Measurements from ENCODE around the gene DGKI.

DNA sequence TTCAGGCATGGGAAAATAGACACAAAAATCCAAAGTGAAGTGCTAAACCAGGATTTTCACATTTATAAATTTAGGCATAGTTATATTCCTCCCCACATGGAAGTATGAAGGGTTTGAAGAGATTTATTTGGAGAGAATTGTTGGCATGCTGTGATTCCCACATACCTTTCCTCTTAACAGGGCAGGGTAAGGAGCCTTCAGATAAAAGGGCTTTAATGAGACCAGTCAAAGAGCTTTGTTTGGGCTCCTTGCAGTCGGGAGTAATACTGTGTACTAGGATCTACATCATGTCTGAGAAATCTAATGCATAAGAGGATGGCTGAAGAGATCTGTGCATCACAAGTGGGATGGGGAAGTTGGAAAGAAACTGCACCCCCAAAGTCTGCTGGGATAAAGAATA, 362.4 kb downstream of the DGKI start:
- TF ChIP-seq, protein P1, sequence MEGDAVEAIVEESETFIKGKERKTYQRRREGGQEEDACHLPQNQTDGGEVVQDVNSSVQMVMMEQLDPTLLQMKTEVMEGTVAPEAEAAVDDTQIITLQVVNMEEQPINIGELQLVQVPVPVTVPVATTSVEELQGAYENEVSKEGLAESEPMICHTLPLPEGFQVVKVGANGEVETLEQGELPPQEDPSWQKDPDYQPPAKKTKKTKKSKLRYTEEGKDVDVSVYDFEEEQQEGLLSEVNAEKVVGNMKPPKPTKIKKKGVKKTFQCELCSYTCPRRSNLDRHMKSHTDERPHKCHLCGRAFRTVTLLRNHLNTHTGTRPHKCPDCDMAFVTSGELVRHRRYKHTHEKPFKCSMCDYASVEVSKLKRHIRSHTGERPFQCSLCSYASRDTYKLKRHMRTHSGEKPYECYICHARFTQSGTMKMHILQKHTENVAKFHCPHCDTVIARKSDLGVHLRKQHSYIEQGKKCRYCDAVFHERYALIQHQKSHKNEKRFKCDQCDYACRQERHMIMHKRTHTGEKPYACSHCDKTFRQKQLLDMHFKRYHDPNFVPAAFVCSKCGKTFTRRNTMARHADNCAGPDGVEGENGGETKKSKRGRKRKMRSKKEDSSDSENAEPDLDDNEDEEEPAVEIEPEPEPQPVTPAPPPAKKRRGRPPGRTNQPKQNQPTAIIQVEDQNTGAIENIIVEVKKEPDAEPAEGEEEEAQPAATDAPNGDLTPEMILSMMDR (IDR thresholded peaks at IDR 0.05), result no peak
- TF ChIP-seq EZH2 (IDR thresholded peaks at IDR 0.05), result no peak

Data from neural progenitor cell (in vitro differentiated cells).